GM12891 (cell line): ENCODE measurements around the gene HEXB.

Experiments
- POLR2A ChIP-seq: IDR thresholded peaks from 2 replicates; pipeline ENCODE4 v1.6.1; 2011; ENCODE audit warnings: low read depth, low read length, control low read depth
- POLR2AphosphoS5 ChIP-seq: IDR thresholded peaks from 2 replicates; pipeline ENCODE4 v1.6.1; 2011; ENCODE audit warnings: low read depth, low read length, control low read depth
- POU2F2 ChIP-seq: IDR thresholded peaks from 2 replicates; pipeline ENCODE4 v1.6.1; 2011; ENCODE audit warnings: low read depth, mild to moderate bottlenecking, control low read depth, low read length, moderate library complexity
- SPI1 ChIP-seq: IDR thresholded peaks from 2 replicates; pipeline ENCODE4 v1.6.1; 2011; ENCODE audit warnings: low read depth, low read length, control low read depth

GRCh38 chr5:74667396-74667795 is 17.6 kb upstream of the HEXB start:
- TF ChIP-seq POLR2A (no peak), POU2F2 (no peak), POLR2AphosphoS5 (no peak), SPI1 (no peak)
